HepG2 (cell line): ENCODE measurements around the gene DCLRE1B. TPM values are rescaled to one million over a fixed set of nuclear protein-coding genes. Genes with fewer than 3 reads are reported as not detected.

Experiments used
- ATAC-seq: fragments of 200-7000 bp; cut with Tn5 transposase; 3 replicates; pipeline ENCODE4 v1.9.1; 2020; ENCODE audit warnings: mild to moderate bottlenecking, moderate library complexity
- BruUV-seq: library from RNA; stranded (reverse); fragments of 400-500 nt; replicated peaks from 2 replicates; lab custom pipeline; 2021; lab: Mats Ljungman, UMichigan
- CTCF ChIA-PET: fragments of 300-600 bp; formaldehyde crosslinking; extraction: SDS; loops from one replicate; lab custom pipeline; 2021; ENCODE audit warnings: low total read pairs, inconsistent platforms, low intra/inter-chr PET ratio; lab: Yijun Ruan, JAX
- POLR2A ChIA-PET: fragments of 350-600 bp; sonication (Branson Sonifier 250); formaldehyde crosslinking; loops from one replicate; lab custom pipeline; 2020; ENCODE audit warnings: antibody characterized with exemption, inconsistent platforms; lab: Yijun Ruan, JAX
- DNase-seq: peaks from one replicate; pipeline ENCODE4 v3.0.0-alpha.2; 2015; ENCODE audit warnings: low spot score
- FAIRE-seq: peaks from 3 replicates; lab custom pipeline; 2011; peaks lifted over from hg19 to GRCh38; lab: Jason Lieb, UNC
- H2AFZ ChIP-seq: one replicate; pipeline ENCODE4 v1.6.1; 2011; ENCODE audit warnings: low read length, inconsistent platforms
- H3K27ac ChIP-seq: fragments of 300-600 bp; 3 replicates; pipeline ENCODE4 v1.8.0; 2011; ENCODE audit warnings: mixed run types, mild to moderate bottlenecking, mixed read lengths, low read length, inconsistent platforms; ENCODE audit not compliant: insufficient read depth; ENCODE audit errors: extremely low read length
- H3K27me3 ChIP-seq, 2 experiments: fragments of 200-600 bp in 1 of 2; 2 replicates in 1 of 2; 3 replicates in 1 of 2; pipeline versions ENCODE4 v1.6.0 to v1.8.0; 2011; ENCODE audit warnings: low read length in 2 of 2, mild to moderate bottlenecking in 2 of 2, moderate library complexity in 2 of 2, inconsistent platforms in 1 of 2; ENCODE audit not compliant: insufficient read depth in 2 of 2, control insufficient read depth in 1 of 2
- H3K36me3 ChIP-seq, 2 experiments: fragments of 200-600 bp in 1 of 2; replicated peaks in 1 of 2; 2 replicates in 1 of 2; 3 replicates in 1 of 2; pipeline versions ENCODE4 v1.5.1 to v1.8.0; 2011; ENCODE audit warnings: low read length in 2 of 2, inconsistent platforms in 1 of 2; ENCODE audit not compliant: insufficient read depth in 2 of 2, control insufficient read depth in 1 of 2
- H3K4me1 ChIP-seq: 2 replicates; pipeline ENCODE4 v1.5.1; 2012; ENCODE audit warnings: low read length, inconsistent platforms; ENCODE audit not compliant: insufficient read depth
- H3K4me2 ChIP-seq: 2 replicates; pipeline ENCODE4 v1.6.0; 2011; ENCODE audit warnings: low read depth, low read length, inconsistent platforms
- H3K4me3 ChIP-seq, 3 experiments: fragments of 200-600 bp in 1 of 3; sonication (generic), shearing (Covaris generic) in 1 of 3; replicated peaks in 1 of 3; 2 replicates each; pipeline ENCODE4 v1.5.1; 2011 to 2016; ENCODE audit warnings: low read length in 3 of 3, inconsistent platforms in 2 of 3, low read depth in 2 of 3, mild to moderate bottlenecking in 2 of 3, control low read depth in 1 of 3, mixed read lengths in 1 of 3; ENCODE audit not compliant: insufficient read depth in 1 of 3
- H3K79me2 ChIP-seq: one replicate; pipeline ENCODE4 v1.6.1; 2011; ENCODE audit warnings: low read length, inconsistent platforms; ENCODE audit not compliant: insufficient read depth
- H3K9ac ChIP-seq: 2 replicates; pipeline ENCODE4 v1.6.0; 2011; ENCODE audit warnings: mild to moderate bottlenecking, low read depth, low read length, inconsistent platforms; ENCODE audit not compliant: insufficient read depth
- H3K9me3 ChIP-seq: 2 replicates; pipeline ENCODE4 v1.5.1; 2012; ENCODE audit warnings: mild to moderate bottlenecking, low read length
- H4K20me1 ChIP-seq: 2 replicates; pipeline ENCODE4 v1.6.0; 2011; ENCODE audit warnings: inconsistent platforms, mild to moderate bottlenecking, low read length, moderate library complexity; ENCODE audit not compliant: insufficient read depth
- BORCS8-MEF2B ChIP-seq: sonication (generic); formaldehyde crosslinking; IDR thresholded peaks from 2 replicates; pipeline ENCODE4 v1.8.0; 2022; ENCODE audit warnings: mild to moderate bottlenecking, missing genetic modification reagents
- CBFB ChIP-seq: sonication (generic); formaldehyde crosslinking; IDR thresholded peaks from 2 replicates; pipeline ENCODE4 v1.4.0; 2020; ENCODE audit warnings: missing genetic modification reagents
- JDP2 ChIP-seq: sonication (generic); formaldehyde crosslinking; IDR thresholded peaks from 2 replicates; pipeline ENCODE4 v1.8.1; 2022; ENCODE audit warnings: missing genetic modification reagents, borderline replicate concordance
- KLF6 ChIP-seq: IDR thresholded peaks from 2 replicates; pipeline ENCODE4 v1.8.0; 2016; ENCODE audit warnings: missing biosample characterization, missing genetic modification reagents
- PAX8 ChIP-seq: sonication (generic); formaldehyde crosslinking; IDR thresholded peaks from 2 replicates; pipeline ENCODE4 v1.8.0; 2022; ENCODE audit warnings: mild to moderate bottlenecking, missing genetic modification reagents, borderline replicate concordance
- SOX5 ChIP-seq: IDR thresholded peaks from 2 replicates; pipeline ENCODE4 v1.6.1; 2016; ENCODE audit warnings: borderline replicate concordance
- TAF15 ChIP-seq: fragments of 200-400 bp; formaldehyde crosslinking; IDR thresholded peaks from one replicate; pipeline ENCODE4 v1.6.1; 2018; ENCODE audit warnings: mild to moderate bottlenecking, low read depth, low read length; ENCODE audit not compliant: poor library complexity, severe bottlenecking
- THAP9 ChIP-seq: sonication (generic); formaldehyde crosslinking; IDR thresholded peaks from 2 replicates; pipeline ENCODE4; 2020; ENCODE audit warnings: missing genetic modification reagents, mild to moderate bottlenecking, borderline replicate concordance
- ZNF207 ChIP-seq: fragments of 450-650 bp; IDR thresholded peaks from 2 replicates; pipeline ENCODE4 v1.6.1; 2016; ENCODE audit warnings: antibody characterized with exemption, borderline replicate concordance
- ZNF512B ChIP-seq: sonication (generic); formaldehyde crosslinking; IDR thresholded peaks from 2 replicates; pipeline ENCODE4 v1.5.1; 2020; ENCODE audit warnings: missing genetic modification reagents, mild to moderate bottlenecking, borderline replicate concordance
- ZNF570 ChIP-seq: sonication (generic); formaldehyde crosslinking; IDR thresholded peaks from 2 replicates; pipeline ENCODE4 v1.4.0; 2020; ENCODE audit warnings: mild to moderate bottlenecking, missing genetic modification reagents, borderline replicate concordance
- ZNF597 ChIP-seq: sonication (generic); formaldehyde crosslinking; IDR thresholded peaks from 2 replicates; pipeline ENCODE4 v1.5.0; 2020; ENCODE audit warnings: missing genetic modification reagents
- ZNF605 ChIP-seq: sonication (generic); formaldehyde crosslinking; IDR thresholded peaks from 2 replicates; pipeline ENCODE4 v1.8.0; 2022; ENCODE audit warnings: mild to moderate bottlenecking, missing genetic modification reagents
- WGBS: methylation state at CpG from one replicate; pipeline ENCODE4 v1.1.6; 2017; ENCODE audit warnings: low lambda C conversion rate; 5-methylcytosine and 5-hydroxymethylcytosine counted together
- in situ Hi-C: cut with HindIII; loops from 2 replicates; pipeline ENCODE4 v1.10.0; 2017; ENCODE audit warnings: low pct_unique_long_range_greater_than_20kb; ENCODE audit not compliant: extremely low pct_ligation_motif_present
- intact Hi-C: fragments of 100-400 bp; cut with micrococcal nuclease; formaldehyde crosslinking; loops from one replicate; pipeline ENCODE4 v1.10.0; 2022; ENCODE audit not compliant: unreplicated experiment
- polyA plus RNA-seq, 8 experiments: library from polyadenylated mRNA; depleted of rRNA in 3 of 8; stranded (reverse) in 7 of 8; unstranded in 1 of 8; fragments of >200 nt; fragmentation: Illumina TruSeq in 4 of 8; extraction: Trizol in 4 of 8; gene quantifications; 2 replicates each; pipeline versions ENCODE4 v1.2.1 to v1.2.3, GENCODE V29; 2011 to 2016; ENCODE audit warnings: low read depth in 4 of 8, missing spikeins in 1 of 8, mixed read lengths in 1 of 8; ENCODE audit not compliant: insufficient read depth in 1 of 8
- total RNA-seq, 5 experiments: library from RNA; depleted of rRNA; stranded (reverse); fragments of >200 nt; fragmentation: Illumina TruSeq; extraction: Trizol; gene quantifications; 2 replicates each; pipeline ENCODE4 v1.2.3, GENCODE V29; 2016; ENCODE audit warnings: low read depth in 1 of 5

DCLRE1B gene
- total and polyA plus RNA-seq, 2 of the 13 experiments (the other 11 are each of a cell fraction or from before 2014, with no cell fraction given): 2.7 to 8.0 TPM

GRCh38 chr1:113958691-113959090 is 53.6 kb downstream of the DCLRE1B start:
- intact Hi-C loops (no loop called here), in situ Hi-C loops (no loop called here)
- H3K9me3 ChIP-seq: no peaks in the 10 kb centered on the region
- ATAC-seq: no peak
- H3K79me2 ChIP-seq: no peaks in the 10 kb centered on the region
- no peaks in the 10 kb centered on the region for H3K4me1 ChIP-seq
- H3K9ac ChIP-seq: no peak overlapping the region
- H3K4me3 ChIP-seq: no peak overlapping the region
- no peak for DNase-seq
- BruUV-seq: no TSS peak
- peaks cover 14 to 73% of the 10 kb centered on the region in 2 experiments for H3K36me3 ChIP-seq
- no peak overlapping the region for H2AFZ ChIP-seq
- no peak for FAIRE-seq
- 100% methylated on average over 1 of the region's 1 CpG for WGBS
- no peak overlapping the region for H3K4me2 ChIP-seq
- H3K27ac ChIP-seq: no peak overlapping the region
- CTCF ChIA-PET: no interaction called here
- H4K20me1 ChIP-seq: no peaks in the 10 kb centered on the region
- no peaks in the 10 kb centered on the region for H3K27me3 ChIP-seq
- POLR2A ChIA-PET: no interaction called here
- TF ChIP-seq TAF15: no peak
- TF ChIP-seq JDP2: no peak
- TF ChIP-seq PAX8 (CRISPR knock-in tag): no peak
- no peak for TF ChIP-seq CBFB (CRISPR knock-in tag)
- TF ChIP-seq ZNF605 (CRISPR knock-in tag): no peak
- TF ChIP-seq ZNF207: no peak
- no peak for TF ChIP-seq ZNF512B (CRISPR knock-in tag)
- no peak for TF ChIP-seq ZNF597 (CRISPR knock-in tag)
- TF ChIP-seq KLF6 (CRISPR knock-in tag): no peak
- no peak for TF ChIP-seq BORCS8-MEF2B
- no peak for TF ChIP-seq ZNF570 (CRISPR knock-in tag)
- no peak for TF ChIP-seq THAP9
- no peak for TF ChIP-seq SOX5
